ENCODE results near the gene TMEM50B. TPM values are rescaled to one million over a fixed set of nuclear protein-coding genes. Genes with fewer than 3 reads are reported as not detected.

Gene TMEM50B
- total RNA-seq, 1 donor from 2014 or later: 40.6 TPM

Other genes starting within 250 kb of the TMEM50B start
- 23.0 TPM for gene IL10RB, start 213.6 kb downstream of the TMEM50B start, total RNA-seq
- 30.5 TPM for gene IFNAR1, start 155.0 kb downstream of the TMEM50B start, total RNA-seq
- gene IFNGR2, start 76.6 kb downstream of the TMEM50B start, total RNA-seq: 42.3 TPM
- gene DNAJC28, start 11.7 kb upstream of the TMEM50B start, total RNA-seq: 2.8 TPM
- gene GART, start 62.1 kb upstream of the TMEM50B start, total RNA-seq: 88.2 TPM
- gene SON, start 63.1 kb upstream of the TMEM50B start, total RNA-seq: 357 TPM
- gene DONSON, start 108.7 kb upstream of the TMEM50B start, total RNA-seq: 12.0 TPM
- 34.2 TPM for gene CRYZL1, start 161.8 kb upstream of the TMEM50B start, total RNA-seq
- 74.2 TPM for gene ITSN1, start 162.5 kb upstream of the TMEM50B start, total RNA-seq